Activated CD4-positive, alpha-beta memory T cell treated with anti-CD3 and anti-CD28 coated beads for 36 hours (primary cell): ENCODE data around the gene TFDP1. TPM values are rescaled to one million over a fixed set of nuclear protein-coding genes. Genes with fewer than 3 reads are reported as not detected.
A peak's percentile ranks its signal among the peaks of the same experiment; 100 is the strongest.

Source experiments
- CTCF ChIA-PET: fragments of 350-600 bp; sonication (Branson Sonifier 250); formaldehyde crosslinking; loops from one replicate; lab custom pipeline; 2021; ENCODE audit warnings: antibody characterized with exemption, inconsistent platforms; lab: Charles Lee
- POLR2A ChIA-PET: fragments of 350-600 bp; sonication (Branson Sonifier 250); formaldehyde crosslinking; loops from one replicate; lab custom pipeline; 2021; ENCODE audit warnings: antibody characterized with exemption; lab: Charles Lee
- DNase-seq: peaks from one replicate; pipeline ENCODE4 v3.0.0-alpha.2; 2020
- H3K27ac Mint-ChIP-seq: one replicate; pipeline ENCODE4 v1.8.0; 2021; ENCODE audit warnings: mixed read lengths
- H3K27me3 Mint-ChIP-seq: one replicate; pipeline ENCODE4 v1.8.0; 2021; ENCODE audit warnings: mixed read lengths
- H3K36me3 Mint-ChIP-seq: one replicate; pipeline ENCODE4 v1.8.0; 2021; ENCODE audit warnings: mixed read lengths
- H3K4me1 Mint-ChIP-seq: one replicate; pipeline ENCODE4 v1.8.0; 2021; ENCODE audit warnings: low read depth, mixed read lengths
- H3K4me3 Mint-ChIP-seq: one replicate; pipeline ENCODE4 v1.8.0; 2021; ENCODE audit warnings: mild to moderate bottlenecking, mixed read lengths
- H3K9me3 Mint-ChIP-seq: one replicate; pipeline ENCODE4 v1.8.0; 2021; ENCODE audit warnings: mixed read lengths
- intact Hi-C: fragments of 100-400 bp; cut with micrococcal nuclease; formaldehyde crosslinking; loops from one replicate; pipeline ENCODE4 v1.15.1; 2023
- total RNA-seq, 2 experiments: library from RNA; stranded (reverse); gene quantifications; one replicate each; pipeline ENCODE4 v1.2.3, GENCODE V29; 2021

TFDP1 gene
- total RNA-seq = 100 to 1,000 TPM; 149 to 156 TPM

- ChIA-PET POLR2A (no interaction called here), CTCF (no interaction called here)
- Mint-ChIP-seq H3K27me3 (no peaks in the 10 kb centered on the region), H3K27ac (peak within 1 kb of the TSS; percentile 77), H3K4me3 (peak within 1 kb of the TSS; percentile 85), H3K4me1 (peaks cover 38% of the 10 kb centered on the region), H3K9me3 (no peaks in the 10 kb centered on the region), H3K36me3 (peaks cover 23% of the 10 kb centered on the region)
- intact Hi-C loops = loop anchor here (5.0 to 10.0 kb wide), 2 partner anchors 90 to 377 kb away; partner anchors contain the start of genes CUL4A, DCUN1D2 and PCID2
- peak; percentile 89 for DNase-seq
Measured at GRCh38 chr13:113584205-113584869, at the start of gene TFDP1. TFDP1 (plus strand) TSS chr13:113584753; CDS start chr13:113585838, 1,085 bp downstream.

DNA sequence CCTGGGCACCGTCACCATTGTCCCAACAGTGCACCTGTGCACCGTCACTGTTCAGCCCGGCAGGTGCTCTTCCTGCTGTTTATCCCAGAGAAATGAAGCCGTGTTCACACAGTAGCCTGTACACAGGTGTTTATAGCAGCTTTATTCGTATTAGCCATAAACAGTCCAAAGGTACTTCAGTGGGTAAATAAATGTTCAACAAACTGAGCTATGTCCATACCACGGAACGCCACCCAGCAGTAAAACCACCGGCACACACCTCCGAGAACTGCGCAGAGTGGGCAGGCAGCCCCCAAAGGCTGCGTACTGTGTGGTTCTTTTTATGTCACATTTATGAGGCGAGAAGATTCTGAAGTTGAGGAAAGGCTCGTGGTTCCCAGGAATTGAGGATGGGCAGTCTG, 49.2 kb upstream of the TFDP1 start:
- ChIA-PET CTCF (no interaction called here), POLR2A (no interaction called here)
- no peaks in the 10 kb centered on the region for H3K9me3 Mint-ChIP-seq
- H3K27me3 Mint-ChIP-seq = no peaks in the 10 kb centered on the region
- intact Hi-C loops = no loop called here
- H3K36me3 Mint-ChIP-seq = peaks cover 18% of the 10 kb centered on the region
- no peak for DNase-seq
- no peak overlapping the region for H3K4me3 Mint-ChIP-seq
- no peaks in the 10 kb centered on the region for H3K4me1 Mint-ChIP-seq
- H3K27ac Mint-ChIP-seq = no peak overlapping the region

DNA sequence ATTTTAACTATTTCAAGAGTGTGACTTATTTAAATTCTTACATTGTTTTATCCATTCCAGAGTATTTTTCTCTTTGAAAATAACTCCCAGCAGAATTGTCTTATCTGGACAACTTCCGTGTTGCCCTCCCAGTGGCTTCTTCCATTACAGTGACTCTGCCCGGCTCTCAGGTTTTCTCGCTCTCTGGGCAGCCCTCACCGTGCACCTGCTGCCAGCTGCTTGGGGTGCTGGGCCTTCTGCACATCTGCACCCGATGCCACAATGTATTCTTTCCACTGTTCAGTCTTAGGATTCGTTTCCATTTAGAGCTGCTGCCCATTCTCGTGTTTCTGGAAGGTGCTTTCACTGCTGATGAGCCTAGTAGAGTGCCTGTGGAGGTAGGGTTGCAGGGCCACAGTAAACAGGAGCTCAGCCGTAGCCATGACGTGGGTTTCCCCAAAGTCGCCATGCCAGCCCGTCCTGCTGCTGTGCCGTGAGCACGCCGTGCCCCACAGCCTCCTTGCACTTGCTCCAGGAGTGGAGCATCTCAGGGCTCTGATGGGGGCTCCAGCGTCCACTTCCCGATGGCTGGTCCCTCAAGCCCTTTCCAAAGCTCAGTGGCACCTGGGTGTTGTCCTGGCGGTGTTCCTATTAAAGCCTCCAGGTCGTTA, 48.0 kb upstream of the TFDP1 start:
- no peak for DNase-seq
- Mint-ChIP-seq H3K27me3 (no peaks in the 10 kb centered on the region), H3K27ac (no peak overlapping the region), H3K36me3 (peaks cover 23% of the 10 kb centered on the region), H3K4me1 (no peaks in the 10 kb centered on the region), H3K9me3 (peaks cover 6% of the 10 kb centered on the region), H3K4me3 (no peak overlapping the region)
- POLR2A ChIA-PET = no interaction called here
- intact Hi-C loops = no loop called here
- CTCF ChIA-PET = no interaction called here

DNA sequence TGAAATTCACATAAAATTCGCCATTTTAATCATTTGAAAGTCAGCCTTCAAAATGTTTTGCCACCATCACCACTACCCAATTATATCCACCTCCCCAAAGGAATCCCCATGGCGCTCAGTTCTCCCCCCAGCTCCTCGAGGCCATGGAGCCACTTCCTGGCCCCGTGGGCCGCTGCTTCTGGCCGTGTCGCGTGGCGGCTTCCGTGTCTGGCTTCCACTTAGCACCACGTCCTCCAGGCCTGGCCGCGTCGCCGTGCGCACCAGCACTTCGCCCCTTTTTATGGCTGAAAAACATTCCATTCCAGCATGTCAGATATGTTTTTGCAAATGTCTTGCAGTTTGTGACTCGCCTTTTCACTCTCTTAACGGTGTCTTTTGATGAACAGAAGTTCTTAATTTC, 47.3 kb upstream of the TFDP1 start:
- peaks cover 6% of the 10 kb centered on the region for H3K9me3 Mint-ChIP-seq
- H3K36me3 Mint-ChIP-seq = peaks cover 22% of the 10 kb centered on the region
- no peaks in the 10 kb centered on the region for H3K27me3 Mint-ChIP-seq

DNA sequence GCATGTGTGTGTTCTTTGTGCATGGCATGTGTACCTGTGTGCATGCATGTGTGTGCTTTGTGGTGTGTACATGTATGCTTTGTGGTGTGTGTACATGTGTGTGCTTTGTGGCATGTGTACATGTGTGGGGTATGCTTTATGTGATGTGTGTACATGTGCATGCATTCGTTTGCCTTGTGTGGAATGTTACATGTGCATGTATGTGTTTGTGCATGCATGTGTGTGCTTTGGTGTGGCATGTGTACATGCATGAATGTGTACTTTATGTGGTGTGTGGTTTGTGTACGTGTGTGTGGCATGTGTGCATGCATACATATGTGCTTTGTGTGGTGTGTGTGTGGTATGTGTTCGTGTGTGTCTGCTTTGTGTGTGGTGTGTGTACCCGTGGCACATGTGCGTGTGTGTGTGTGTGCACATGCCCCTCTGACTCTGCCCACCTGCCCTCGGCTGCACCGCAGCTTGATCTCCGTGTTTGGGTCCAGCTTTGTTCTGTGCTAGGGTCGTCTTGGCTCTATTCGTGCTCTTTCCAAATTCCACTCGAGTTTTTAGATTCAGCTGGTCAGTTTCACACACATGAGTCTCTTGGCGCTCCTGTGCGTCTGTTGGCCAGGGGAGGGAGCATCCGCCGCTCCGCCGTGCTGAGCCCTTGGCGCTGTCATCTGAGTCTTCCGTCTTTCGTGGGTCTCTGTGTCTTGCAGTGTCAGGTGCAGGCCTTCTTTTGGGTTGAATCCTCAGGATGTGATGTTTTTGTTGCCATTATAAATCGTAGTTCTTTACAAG, 46.5 kb upstream of the TFDP1 start:
- no peak for DNase-seq
- H3K36me3 Mint-ChIP-seq = peaks cover 22% of the 10 kb centered on the region
- H3K27me3 Mint-ChIP-seq = no peaks in the 10 kb centered on the region
- intact Hi-C loops = no loop called here
- peaks cover 6% of the 10 kb centered on the region for H3K9me3 Mint-ChIP-seq
- ChIA-PET CTCF (no interaction called here), POLR2A (no interaction called here)
- H3K27ac Mint-ChIP-seq = no peak overlapping the region
- H3K4me3 Mint-ChIP-seq = no peak overlapping the region
- H3K4me1 Mint-ChIP-seq = no peaks in the 10 kb centered on the region

More for the DNA sequence above, 47.3 kb upstream of the TFDP1 start:
- ChIA-PET CTCF (no interaction called here), POLR2A (no interaction called here)
- no peak for DNase-seq
- H3K4me3 Mint-ChIP-seq = no peak overlapping the region
- no peaks in the 10 kb centered on the region for H3K4me1 Mint-ChIP-seq
- intact Hi-C loops = no loop called here
- H3K27ac Mint-ChIP-seq = no peak overlapping the region

GRCh38 chr13:113538689-113539058, 45.9 kb upstream of the TFDP1 start:
- intact Hi-C loops = no loop called here
- H3K27me3 Mint-ChIP-seq = no peaks in the 10 kb centered on the region
- ChIA-PET CTCF (no interaction called here), POLR2A (no interaction called here)
- peaks cover 24% of the 10 kb centered on the region for H3K36me3 Mint-ChIP-seq
- peaks cover 2% of the 10 kb centered on the region for H3K4me1 Mint-ChIP-seq
- no peak overlapping the region for H3K27ac Mint-ChIP-seq
- H3K4me3 Mint-ChIP-seq = no peak overlapping the region
- peaks cover 6% of the 10 kb centered on the region for H3K9me3 Mint-ChIP-seq
- no peak for DNase-seq

- CTCF ChIA-PET = no interaction called here
- Mint-ChIP-seq H3K36me3 (peaks cover 22% of the 10 kb centered on the region), H3K4me1 (peaks cover 2% of the 10 kb centered on the region), H3K9me3 (peaks cover 6% of the 10 kb centered on the region), H3K4me3 (no peak overlapping the region), H3K27ac (no peak overlapping the region), H3K27me3 (no peaks in the 10 kb centered on the region)
- no peak for DNase-seq
- POLR2A ChIA-PET = no interaction called here
- intact Hi-C loops = no loop called here
Measured at GRCh38 chr13:113539176-113539575, 45.4 kb upstream of the TFDP1 start.

DNA sequence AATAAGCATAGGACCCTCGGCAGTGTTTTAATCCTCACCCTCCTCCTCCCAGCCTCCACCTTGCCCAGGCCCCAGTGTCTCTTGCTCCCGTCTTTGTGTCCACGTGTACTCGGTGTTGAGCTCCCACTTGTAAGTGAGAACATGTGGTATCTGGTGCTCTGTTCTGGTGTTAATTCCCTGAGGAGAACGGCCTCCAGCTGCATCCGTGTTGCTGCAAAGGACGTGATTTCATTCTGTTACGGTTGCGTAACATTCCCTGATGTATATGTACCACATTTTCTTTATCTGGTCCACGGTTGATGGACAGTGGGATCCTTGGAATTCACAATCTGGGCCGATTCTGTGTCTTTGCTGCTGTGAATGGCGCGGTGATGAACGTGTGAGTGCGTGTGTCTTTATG, 44.7 kb upstream of the TFDP1 start:
- intact Hi-C loops = no loop called here
- ChIA-PET POLR2A (no interaction called here), CTCF (no interaction called here)
- no peak for DNase-seq
- peaks cover 22% of the 10 kb centered on the region for H3K36me3 Mint-ChIP-seq
- peaks cover 6% of the 10 kb centered on the region for H3K9me3 Mint-ChIP-seq
- no peak overlapping the region for H3K27ac Mint-ChIP-seq
- H3K4me1 Mint-ChIP-seq = peaks cover 2% of the 10 kb centered on the region
- no peaks in the 10 kb centered on the region for H3K27me3 Mint-ChIP-seq
- no peak overlapping the region for H3K4me3 Mint-ChIP-seq

DNA sequence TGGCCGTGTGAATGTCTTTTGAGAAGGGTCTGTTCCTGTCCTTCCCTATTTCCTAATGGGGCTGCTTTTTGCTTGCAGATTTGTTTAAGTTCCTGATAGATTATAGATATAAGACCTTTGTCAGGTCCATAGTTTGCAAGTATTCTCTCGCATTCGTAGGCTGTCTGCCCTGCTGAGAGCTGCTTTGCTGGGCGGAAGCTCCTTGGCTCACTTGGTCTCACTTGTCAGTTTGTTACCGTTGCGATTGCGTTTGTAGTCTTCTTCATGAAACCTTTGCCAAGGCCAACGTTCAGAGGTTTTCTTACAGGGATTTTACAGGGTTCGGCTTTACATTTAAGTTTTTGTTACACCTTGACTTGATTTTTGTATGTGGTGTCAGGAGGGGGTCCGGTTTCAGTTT, 44.0 kb upstream of the TFDP1 start:
- peaks cover 20% of the 10 kb centered on the region for H3K36me3 Mint-ChIP-seq
- H3K27ac Mint-ChIP-seq = no peak overlapping the region
- H3K4me3 Mint-ChIP-seq = no peak overlapping the region
- DNase-seq = no peak
- ChIA-PET POLR2A (no interaction called here), CTCF (no interaction called here)
- H3K27me3 Mint-ChIP-seq = no peaks in the 10 kb centered on the region
- intact Hi-C loops = no loop called here
- peaks cover 2% of the 10 kb centered on the region for H3K4me1 Mint-ChIP-seq
- H3K9me3 Mint-ChIP-seq = peaks cover 6% of the 10 kb centered on the region

GRCh38 chr13:113542751-113543424, 41.7 kb upstream of the TFDP1 start:
- H3K9me3 Mint-ChIP-seq = peaks cover 6% of the 10 kb centered on the region
- ChIA-PET POLR2A (no interaction called here), CTCF (no interaction called here)
- intact Hi-C loops = no loop called here
- DNase-seq = no peak
- H3K4me3 Mint-ChIP-seq = no peak overlapping the region
- H3K27ac Mint-ChIP-seq = no peak overlapping the region
- H3K4me1 Mint-ChIP-seq = peaks cover 2% of the 10 kb centered on the region
- H3K27me3 Mint-ChIP-seq = no peaks in the 10 kb centered on the region
- H3K36me3 Mint-ChIP-seq = peaks cover 22% of the 10 kb centered on the region

DNA sequence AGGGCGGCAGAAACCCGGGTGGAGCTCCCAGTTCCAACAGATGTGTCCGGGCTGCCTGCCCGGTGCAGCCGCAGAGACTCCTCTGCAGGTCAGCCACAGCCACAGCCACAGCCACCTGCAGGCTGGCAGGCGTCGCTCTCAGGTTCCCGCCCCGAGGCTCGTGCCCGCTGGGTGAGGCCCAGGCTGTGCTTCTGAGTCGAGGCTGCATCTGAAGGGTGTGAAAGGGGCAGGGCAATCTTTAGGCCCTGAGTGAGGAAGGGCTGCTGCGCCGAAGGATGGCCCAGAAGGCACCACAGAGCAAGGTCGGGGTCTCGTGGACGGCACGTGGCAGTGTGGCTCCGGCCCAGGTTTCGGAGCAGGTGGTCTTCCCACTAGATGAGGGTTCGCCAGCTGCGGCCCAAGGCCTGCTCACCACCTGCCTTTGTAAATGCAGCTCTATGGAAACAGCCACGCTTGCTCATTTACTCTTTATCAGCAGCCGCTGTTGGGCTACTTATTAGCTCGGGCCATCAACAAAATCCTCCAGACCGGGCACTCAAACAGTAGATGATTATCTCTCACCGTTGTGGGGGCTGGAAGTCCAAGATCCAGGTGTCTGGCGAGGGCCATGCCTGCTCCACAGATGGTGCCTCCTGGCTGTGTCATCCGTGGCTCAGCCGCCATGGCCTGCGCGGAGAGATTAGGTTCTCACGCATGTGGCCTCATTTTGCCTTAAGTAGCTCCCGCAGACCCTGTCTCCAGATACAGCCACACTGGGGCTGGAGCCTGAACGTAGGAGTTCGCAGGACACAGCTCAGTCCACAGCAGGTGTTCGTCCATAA, 40.3 kb upstream of the TFDP1 start:
- ChIA-PET CTCF (no interaction called here), POLR2A (no interaction called here)
- no peak overlapping the region for H3K27ac Mint-ChIP-seq
- peaks cover 22% of the 10 kb centered on the region for H3K36me3 Mint-ChIP-seq
- intact Hi-C loops = no loop called here
- peaks cover 6% of the 10 kb centered on the region for H3K9me3 Mint-ChIP-seq
- peaks cover 2% of the 10 kb centered on the region for H3K4me1 Mint-ChIP-seq
- no peak for DNase-seq
- H3K27me3 Mint-ChIP-seq = no peaks in the 10 kb centered on the region
- no peak overlapping the region for H3K4me3 Mint-ChIP-seq
